ENCODE results near the gene UBE2R2.

- TF ChIP-seq CTCF (conservative IDR thresholded peaks at IDR 0.05 in 1 of 2, IDR thresholded peaks at IDR 0.05 in 1 of 2; ENCODE audit: low read depth in 1 of 2, low read length in 2 of 2) (no peak), EZH2 (IDR thresholded peaks at IDR 0.05; ENCODE audit: low read length, missing control alignments) (no peak)
Observed at GRCh38 chr9:33800886-33801285, 16.1 kb upstream of the UBE2R2 start.

Measured in fibroblast of lung (primary cell).